Neural cell (in vitro differentiated cells): ENCODE data around the gene SDC1. TPM values are rescaled to one million over a fixed set of nuclear protein-coding genes. Genes with fewer than 3 reads are reported as not detected.

Experiments used
- H2AFZ ChIP-seq: fragments of 200-600, 300-800 bp; sonication (generic), shearing (Covaris generic); 2 replicates; pipeline ENCODE4 v1.6.0; 2014; ENCODE audit warnings: low read depth, mild to moderate bottlenecking, antibody characterized with exemption, low read length, moderate library complexity
- H3F3A ChIP-seq: fragments of 200-600 bp; shearing (Covaris generic); 2 replicates; pipeline ENCODE4 v1.6.1; 2016; ENCODE audit warnings: mild to moderate bottlenecking, moderate library complexity, mixed read lengths, antibody characterized with exemption, low read length; ENCODE audit not compliant: insufficient read depth, poor library complexity, severe bottlenecking
- H3K27ac ChIP-seq: fragments of 200-600, 300-800 bp; sonication (generic), shearing (Covaris generic); 2 replicates; pipeline ENCODE4 v1.5.1; 2014; ENCODE audit warnings: mild to moderate bottlenecking, low read length, moderate library complexity
- H3K27me3 ChIP-seq: fragments of 300-800, 200-600 bp; sonication (generic), shearing (Covaris generic); 2 replicates; pipeline ENCODE4 v1.6.0; 2014; ENCODE audit warnings: mild to moderate bottlenecking, low read depth, low read length, moderate library complexity; ENCODE audit not compliant: insufficient read depth
- H3K36me3 ChIP-seq: fragments of 300-800, 200-600 bp; sonication (generic), shearing (Covaris generic); 2 replicates; pipeline ENCODE4 v1.5.1; 2014; ENCODE audit warnings: mild to moderate bottlenecking, antibody characterized with exemption, low read length, moderate library complexity; ENCODE audit not compliant: insufficient read depth
- H3K4me2 ChIP-seq: fragments of 300-800, 200-600 bp; sonication (generic), shearing (Covaris generic); 2 replicates; pipeline ENCODE4 v1.6.0; 2014; ENCODE audit warnings: mild to moderate bottlenecking, low read length
- H3K4me3 ChIP-seq: fragments of 300-800, 200-600 bp; sonication (generic), shearing (Covaris generic); 2 replicates; pipeline ENCODE4 v1.5.1; 2014; ENCODE audit warnings: mild to moderate bottlenecking, low read length, moderate library complexity
- H3K79me2 ChIP-seq: fragments of 200-600 bp; shearing (Covaris generic); replicated peaks from 2 replicates; pipeline ENCODE4 v1.6.0; 2014; ENCODE audit warnings: mild to moderate bottlenecking, low read length, moderate library complexity; ENCODE audit not compliant: insufficient read depth
- H3K9ac ChIP-seq: fragments of 300-800, 200-600 bp; sonication (generic), shearing (Covaris generic); 2 replicates; pipeline ENCODE4 v1.6.1; 2016; ENCODE audit warnings: mild to moderate bottlenecking, low read length, mixed read lengths
- H3K9me2 ChIP-seq: fragments of 200-600 bp; shearing (Covaris generic); 2 replicates; pipeline ENCODE4 v1.6.1; 2016; ENCODE audit warnings: mild to moderate bottlenecking, low read length, mixed read lengths; ENCODE audit not compliant: insufficient read depth
- H3K9me3 ChIP-seq: fragments of 200-600, 300-800 bp; sonication (generic), shearing (Covaris generic); 2 replicates; pipeline ENCODE4 v1.6.1; 2016; ENCODE audit warnings: mild to moderate bottlenecking, mixed run types, low read length, moderate library complexity, mixed read lengths
- H4K20me1 ChIP-seq: fragments of 200-600 bp; shearing (Covaris generic); 2 replicates; pipeline ENCODE4 v1.6.1; 2016; ENCODE audit warnings: mild to moderate bottlenecking, mixed run types; ENCODE audit not compliant: insufficient read depth
- EP300 ChIP-seq: fragments of 450-650 bp; conservative IDR thresholded peaks from 2 replicates; pipeline ENCODE4 v1.6.1; 2014; ENCODE audit warnings: antibody characterized with exemption, mild to moderate bottlenecking, moderate library complexity; ENCODE audit not compliant: poor library complexity, severe bottlenecking
- EZH2 ChIP-seq: fragments of 200-600, 300-800 bp; shearing (Covaris generic), sonication (generic); IDR thresholded peaks from 2 replicates; pipeline ENCODE4 v1.6.1; 2014; ENCODE audit warnings: antibody characterized with exemption, low read length, borderline replicate concordance, mild to moderate bottlenecking; ENCODE audit not compliant: insufficient read depth, poor library complexity, severe bottlenecking
- MXI1 ChIP-seq: fragments of 450-650 bp; conservative IDR thresholded peaks from 2 replicates; pipeline ENCODE4 v1.6.1; 2014; ENCODE audit warnings: antibody characterized with exemption, mild to moderate bottlenecking; ENCODE audit not compliant: poor library complexity, severe bottlenecking
- POLR2AphosphoS5 ChIP-seq: IDR thresholded peaks from 2 replicates; pipeline ENCODE4 v1.6.1; 2012
- RAD21 ChIP-seq: fragments of 450-650 bp; conservative IDR thresholded peaks from 2 replicates; pipeline ENCODE4 v1.6.1; 2014; ENCODE audit warnings: antibody characterized with exemption, mild to moderate bottlenecking, moderate library complexity
- SMC3 ChIP-seq: fragments of 450-650 bp; conservative IDR thresholded peaks from 2 replicates; pipeline ENCODE4 v1.6.1; 2014; ENCODE audit warnings: antibody characterized with exemption, mild to moderate bottlenecking, moderate library complexity; ENCODE audit not compliant: poor library complexity
- TAF1 ChIP-seq: IDR thresholded peaks from 2 replicates; pipeline ENCODE4 v1.6.1; 2012; ENCODE audit warnings: low read depth
- polyA plus RNA-seq: library from polyadenylated mRNA; depleted of rRNA; stranded (reverse); fragments of >200 nt; gene quantifications from 2 replicates; pipeline ENCODE4 v1.2.3, GENCODE V29; 2014
- TF ChIP-seq, protein P1 (sequence below): fragments of 450-650 bp; IDR thresholded peaks from 2 replicates; pipeline ENCODE4 v1.5.1; 2014; ENCODE audit warnings: antibody characterized with exemption, mild to moderate bottlenecking, moderate library complexity; ENCODE audit not compliant: poor library complexity, severe bottlenecking
- TF ChIP-seq, protein P2 (sequence below): IDR thresholded peaks from 2 replicates; pipeline ENCODE4 v1.6.1; 2012; ENCODE audit warnings: borderline replicate concordance

SDC1 gene
- polyA plus RNA-seq, 1 donor from 2014 or later: 14.9 TPM

DNA sequence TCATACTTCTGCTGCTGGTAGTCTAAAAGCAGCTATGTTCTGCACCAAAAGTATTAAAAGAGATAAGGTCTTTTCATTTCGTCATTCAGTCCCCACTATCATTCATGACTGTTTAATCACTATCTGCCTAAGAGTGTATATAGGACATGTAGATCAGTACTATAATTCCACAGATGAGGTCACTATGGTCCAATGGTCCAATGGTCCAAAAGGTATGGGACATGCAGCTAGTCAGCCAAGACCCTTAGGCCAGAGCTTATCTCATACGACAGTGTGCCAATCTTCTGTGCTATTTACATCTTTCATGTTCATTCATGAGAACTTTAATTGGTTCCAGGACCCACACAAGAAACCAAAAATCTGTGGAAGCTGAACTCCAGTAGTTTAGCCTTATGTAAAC, 42.6 kb upstream of the SDC1 start:
- no peak overlapping the region for H3K27ac ChIP-seq
- no peak overlapping the region for H2AFZ ChIP-seq
- no peak overlapping the region for H3K4me2 ChIP-seq
- H3K9me3 ChIP-seq: no peaks in the 10 kb centered on the region
- no peaks in the 10 kb centered on the region for H3K27me3 ChIP-seq
- H3K9ac ChIP-seq: no peak overlapping the region
- peaks cover 9% of the 10 kb centered on the region for H3K36me3 ChIP-seq
- no peak for TF ChIP-seq EZH2
- no peak for TF ChIP-seq SMC3
- TF ChIP-seq, protein P1, sequence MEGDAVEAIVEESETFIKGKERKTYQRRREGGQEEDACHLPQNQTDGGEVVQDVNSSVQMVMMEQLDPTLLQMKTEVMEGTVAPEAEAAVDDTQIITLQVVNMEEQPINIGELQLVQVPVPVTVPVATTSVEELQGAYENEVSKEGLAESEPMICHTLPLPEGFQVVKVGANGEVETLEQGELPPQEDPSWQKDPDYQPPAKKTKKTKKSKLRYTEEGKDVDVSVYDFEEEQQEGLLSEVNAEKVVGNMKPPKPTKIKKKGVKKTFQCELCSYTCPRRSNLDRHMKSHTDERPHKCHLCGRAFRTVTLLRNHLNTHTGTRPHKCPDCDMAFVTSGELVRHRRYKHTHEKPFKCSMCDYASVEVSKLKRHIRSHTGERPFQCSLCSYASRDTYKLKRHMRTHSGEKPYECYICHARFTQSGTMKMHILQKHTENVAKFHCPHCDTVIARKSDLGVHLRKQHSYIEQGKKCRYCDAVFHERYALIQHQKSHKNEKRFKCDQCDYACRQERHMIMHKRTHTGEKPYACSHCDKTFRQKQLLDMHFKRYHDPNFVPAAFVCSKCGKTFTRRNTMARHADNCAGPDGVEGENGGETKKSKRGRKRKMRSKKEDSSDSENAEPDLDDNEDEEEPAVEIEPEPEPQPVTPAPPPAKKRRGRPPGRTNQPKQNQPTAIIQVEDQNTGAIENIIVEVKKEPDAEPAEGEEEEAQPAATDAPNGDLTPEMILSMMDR: no peak
- TF ChIP-seq, protein P2, sequence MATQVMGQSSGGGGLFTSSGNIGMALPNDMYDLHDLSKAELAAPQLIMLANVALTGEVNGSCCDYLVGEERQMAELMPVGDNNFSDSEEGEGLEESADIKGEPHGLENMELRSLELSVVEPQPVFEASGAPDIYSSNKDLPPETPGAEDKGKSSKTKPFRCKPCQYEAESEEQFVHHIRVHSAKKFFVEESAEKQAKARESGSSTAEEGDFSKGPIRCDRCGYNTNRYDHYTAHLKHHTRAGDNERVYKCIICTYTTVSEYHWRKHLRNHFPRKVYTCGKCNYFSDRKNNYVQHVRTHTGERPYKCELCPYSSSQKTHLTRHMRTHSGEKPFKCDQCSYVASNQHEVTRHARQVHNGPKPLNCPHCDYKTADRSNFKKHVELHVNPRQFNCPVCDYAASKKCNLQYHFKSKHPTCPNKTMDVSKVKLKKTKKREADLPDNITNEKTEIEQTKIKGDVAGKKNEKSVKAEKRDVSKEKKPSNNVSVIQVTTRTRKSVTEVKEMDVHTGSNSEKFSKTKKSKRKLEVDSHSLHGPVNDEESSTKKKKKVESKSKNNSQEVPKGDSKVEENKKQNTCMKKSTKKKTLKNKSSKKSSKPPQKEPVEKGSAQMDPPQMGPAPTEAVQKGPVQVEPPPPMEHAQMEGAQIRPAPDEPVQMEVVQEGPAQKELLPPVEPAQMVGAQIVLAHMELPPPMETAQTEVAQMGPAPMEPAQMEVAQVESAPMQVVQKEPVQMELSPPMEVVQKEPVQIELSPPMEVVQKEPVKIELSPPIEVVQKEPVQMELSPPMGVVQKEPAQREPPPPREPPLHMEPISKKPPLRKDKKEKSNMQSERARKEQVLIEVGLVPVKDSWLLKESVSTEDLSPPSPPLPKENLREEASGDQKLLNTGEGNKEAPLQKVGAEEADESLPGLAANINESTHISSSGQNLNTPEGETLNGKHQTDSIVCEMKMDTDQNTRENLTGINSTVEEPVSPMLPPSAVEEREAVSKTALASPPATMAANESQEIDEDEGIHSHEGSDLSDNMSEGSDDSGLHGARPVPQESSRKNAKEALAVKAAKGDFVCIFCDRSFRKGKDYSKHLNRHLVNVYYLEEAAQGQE: no peak
- TF ChIP-seq RAD21: no peak
- no peak for TF ChIP-seq EP300
- TF ChIP-seq MXI1: no peak
- no peak for TF ChIP-seq POLR2AphosphoS5
- TF ChIP-seq TAF1: no peak
- no peak overlapping the region for H3K4me3 ChIP-seq
- H3K9me2 ChIP-seq: no peaks in the 10 kb centered on the region
- no peaks in the 10 kb centered on the region for H3F3A ChIP-seq
- H3K79me2 ChIP-seq: no peaks in the 10 kb centered on the region
- H4K20me1 ChIP-seq: no peaks in the 10 kb centered on the region

DNA sequence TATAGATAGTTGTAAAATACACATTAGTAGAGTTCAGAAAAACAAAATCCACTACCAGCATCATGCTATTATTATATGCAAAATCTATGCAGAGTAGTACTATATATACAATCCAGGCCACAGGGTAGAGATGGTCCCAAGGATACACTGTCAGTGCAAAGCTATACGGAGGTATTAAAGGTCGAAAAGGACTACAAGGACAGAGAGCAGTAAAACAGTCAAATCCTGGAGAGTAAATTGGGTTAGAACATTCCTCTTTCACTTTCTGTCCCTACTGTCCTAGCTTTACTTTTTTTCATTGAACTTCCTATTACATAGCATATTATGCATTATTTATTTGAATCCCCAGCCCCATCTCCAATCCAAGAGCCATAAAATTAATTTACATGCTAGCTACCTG, 39.7 kb upstream of the SDC1 start:
- no peak overlapping the region for H3K27ac ChIP-seq
- H3K79me2 ChIP-seq: no peaks in the 10 kb centered on the region
- H3K4me3 ChIP-seq: no peak overlapping the region
- H3K9me3 ChIP-seq: no peaks in the 10 kb centered on the region
- H3K27me3 ChIP-seq: no peaks in the 10 kb centered on the region
- H3F3A ChIP-seq: no peaks in the 10 kb centered on the region
- H3K9me2 ChIP-seq: no peaks in the 10 kb centered on the region
- no peaks in the 10 kb centered on the region for H4K20me1 ChIP-seq
- H3K4me2 ChIP-seq: no peak overlapping the region
- H3K36me3 ChIP-seq: peaks cover 12% of the 10 kb centered on the region
- no peak overlapping the region for H3K9ac ChIP-seq
- no peak overlapping the region for H2AFZ ChIP-seq
- TF ChIP-seq EZH2 (no peak), RAD21 (no peak), POLR2AphosphoS5 (no peak), EP300 (no peak), SMC3 (no peak), TAF1 (no peak), MXI1 (no peak)
- TF ChIP-seq, protein P1: no peak
- TF ChIP-seq, protein P2: no peak
